ENCODE measurements around the gene NELFA.

- TF ChIP-seq, protein P1, sequence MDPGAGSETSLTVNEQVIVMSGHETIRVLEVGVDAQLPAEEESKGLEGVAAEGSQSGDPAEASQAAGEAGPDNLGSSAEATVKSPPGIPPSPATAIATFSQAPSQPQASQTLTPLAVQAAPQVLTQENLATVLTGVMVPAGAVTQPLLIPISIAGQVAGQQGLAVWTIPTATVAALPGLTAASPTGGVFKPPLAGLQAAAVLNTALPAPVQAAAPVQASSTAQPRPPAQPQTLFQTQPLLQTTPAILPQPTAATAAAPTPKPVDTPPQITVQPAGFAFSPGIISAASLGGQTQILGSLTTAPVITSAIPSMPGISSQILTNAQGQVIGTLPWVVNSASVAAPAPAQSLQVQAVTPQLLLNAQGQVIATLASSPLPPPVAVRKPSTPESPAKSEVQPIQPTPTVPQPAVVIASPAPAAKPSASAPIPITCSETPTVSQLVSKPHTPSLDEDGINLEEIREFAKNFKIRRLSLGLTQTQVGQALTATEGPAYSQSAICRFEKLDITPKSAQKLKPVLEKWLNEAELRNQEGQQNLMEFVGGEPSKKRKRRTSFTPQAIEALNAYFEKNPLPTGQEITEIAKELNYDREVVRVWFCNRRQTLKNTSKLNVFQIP (CRISPR knock-in tag; IDR thresholded peaks at IDR 0.05; ENCODE audit: borderline replicate concordance, low read depth) = no peak
- TF ChIP-seq TSHZ2 (CRISPR knock-in tag; IDR thresholded peaks at IDR 0.05) = no peak
- no peak for TF ChIP-seq ZFP30 (CRISPR knock-in tag; IDR thresholded peaks at IDR 0.05)
- TF ChIP-seq ZNF70 (CRISPR knock-in tag; IDR thresholded peaks at IDR 0.05) = no peak
- no peak for TF ChIP-seq ARNTL (CRISPR knock-in tag; IDR thresholded peaks at IDR 0.05; ENCODE audit: borderline replicate concordance, low read depth)
- TF ChIP-seq, protein P2, sequence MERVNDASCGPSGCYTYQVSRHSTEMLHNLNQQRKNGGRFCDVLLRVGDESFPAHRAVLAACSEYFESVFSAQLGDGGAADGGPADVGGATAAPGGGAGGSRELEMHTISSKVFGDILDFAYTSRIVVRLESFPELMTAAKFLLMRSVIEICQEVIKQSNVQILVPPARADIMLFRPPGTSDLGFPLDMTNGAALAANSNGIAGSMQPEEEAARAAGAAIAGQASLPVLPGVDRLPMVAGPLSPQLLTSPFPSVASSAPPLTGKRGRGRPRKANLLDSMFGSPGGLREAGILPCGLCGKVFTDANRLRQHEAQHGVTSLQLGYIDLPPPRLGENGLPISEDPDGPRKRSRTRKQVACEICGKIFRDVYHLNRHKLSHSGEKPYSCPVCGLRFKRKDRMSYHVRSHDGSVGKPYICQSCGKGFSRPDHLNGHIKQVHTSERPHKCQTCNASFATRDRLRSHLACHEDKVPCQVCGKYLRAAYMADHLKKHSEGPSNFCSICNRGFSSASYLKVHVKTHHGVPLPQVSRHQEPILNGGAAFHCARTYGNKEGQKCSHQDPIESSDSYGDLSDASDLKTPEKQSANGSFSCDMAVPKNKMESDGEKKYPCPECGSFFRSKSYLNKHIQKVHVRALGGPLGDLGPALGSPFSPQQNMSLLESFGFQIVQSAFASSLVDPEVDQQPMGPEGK (CRISPR knock-in tag; IDR thresholded peaks at IDR 0.05; ENCODE audit: borderline replicate concordance) = no peak
- no peak for TF ChIP-seq GLIS3 (CRISPR knock-in tag; IDR thresholded peaks at IDR 0.05)
- no peak for TF ChIP-seq ZFP3 (CRISPR knock-in tag; IDR thresholded peaks at IDR 0.05)
- no peak for TF ChIP-seq CSDC2 (CRISPR knock-in tag; IDR thresholded peaks at IDR 0.05)
- no peak for TF ChIP-seq PPARA (CRISPR knock-in tag; IDR thresholded peaks at IDR 0.05; ENCODE audit: borderline replicate concordance)
- TF ChIP-seq OSR1 (CRISPR knock-in tag; IDR thresholded peaks at IDR 0.05) = no peak
- no peak for TF ChIP-seq ZC3H10 (CRISPR knock-in tag; IDR thresholded peaks at IDR 0.05)
- no peak for TF ChIP-seq BACH2 (CRISPR knock-in tag; IDR thresholded peaks at IDR 0.05; ENCODE audit: borderline replicate concordance)
- no peak for TF ChIP-seq SNAI2 (CRISPR knock-in tag; IDR thresholded peaks at IDR 0.05)
These were observed 27.3 kb downstream of the NELFA start for GRCh38 chr4:1981251-1982058.
